HG03159 (cell line): ENCODE data around the gene NDUFS1.
"Not testable (repeated sequence)": the region's sequence is repeated elsewhere in the genome, so short reads cannot be mapped to it uniquely, and the experiment has no call there.

Experiments
- ATAC-seq: cut with Tn5 transposase; IDR thresholded peaks from one replicate; pipeline ENCODE4 v1.9.1; 2021; ENCODE audit warnings: mild to moderate bottlenecking, moderate library complexity; ENCODE audit not compliant: unreplicated experiment

The NDUFS1 gene

DNA sequence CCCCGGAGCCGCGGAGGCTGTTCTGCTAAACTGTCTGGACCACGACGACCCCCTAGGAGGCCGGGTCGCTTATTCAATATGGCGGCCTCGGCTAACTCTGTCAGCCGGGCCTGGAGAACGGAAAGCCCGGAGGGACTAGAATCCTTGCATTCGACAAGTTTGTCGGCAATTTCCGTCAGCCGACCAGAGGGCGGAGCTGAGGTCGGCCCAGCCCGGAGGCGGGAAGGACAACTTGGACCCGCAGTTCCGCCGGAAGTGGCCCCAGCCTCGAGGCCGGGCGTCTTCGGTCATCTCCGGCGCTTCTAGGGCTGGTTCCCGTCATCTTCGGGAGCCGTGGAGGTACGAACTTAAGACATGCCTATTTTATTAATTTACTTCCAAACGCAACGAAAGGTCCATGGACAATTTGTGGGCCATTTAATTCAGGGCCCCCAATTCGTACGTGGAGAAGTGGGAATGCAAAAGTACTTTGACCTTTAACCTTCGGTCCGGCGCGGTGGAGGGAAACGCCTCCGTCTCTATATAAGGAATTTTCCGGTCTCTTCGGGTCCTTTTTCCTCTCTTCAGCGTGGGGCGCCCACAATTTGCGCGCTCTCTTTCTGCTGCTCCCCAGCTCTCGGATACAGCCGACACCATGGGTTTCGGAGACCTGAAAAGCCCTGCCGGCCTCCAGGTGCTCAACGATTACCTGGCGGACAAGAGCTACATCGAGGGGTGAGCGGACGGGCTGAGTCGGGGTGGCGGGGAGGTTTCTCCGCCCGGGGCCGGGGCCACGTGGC, at the start of gene NDUFS1, which contains the start of gene EEF1B2:
NDUFS1 (minus strand) TSS at position 99 of the 779 bp plus-strand sequence. CDS start 5,766 bp downstream, outside the sequence.
EEF1B2 (plus strand) TSS at position 550 of the 779 bp plus-strand sequence; CDS start at position 635, 85 bp downstream.
- ATAC-seq, result peak; percentile 92

DNA sequence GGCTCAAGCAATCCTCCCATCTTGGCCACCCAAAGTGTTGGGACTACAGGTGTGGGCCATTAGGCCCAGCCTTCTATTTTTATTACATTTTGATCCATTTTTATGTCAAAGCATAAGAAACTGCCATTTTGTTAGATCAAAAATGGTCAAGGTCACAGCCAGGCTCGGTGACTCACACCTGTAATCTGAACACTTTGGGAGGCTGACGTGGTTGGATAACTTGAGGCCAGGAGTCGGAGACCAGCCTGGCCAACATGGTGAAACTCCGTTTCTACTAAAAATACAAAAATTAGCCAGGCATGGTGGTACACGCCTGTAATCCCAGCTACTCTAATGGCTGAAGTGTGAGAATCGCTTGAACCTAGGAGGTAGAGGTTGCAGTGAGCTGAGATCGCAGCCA, 49.7 kb upstream of the NDUFS1 start:
- no peak for ATAC-seq

DNA sequence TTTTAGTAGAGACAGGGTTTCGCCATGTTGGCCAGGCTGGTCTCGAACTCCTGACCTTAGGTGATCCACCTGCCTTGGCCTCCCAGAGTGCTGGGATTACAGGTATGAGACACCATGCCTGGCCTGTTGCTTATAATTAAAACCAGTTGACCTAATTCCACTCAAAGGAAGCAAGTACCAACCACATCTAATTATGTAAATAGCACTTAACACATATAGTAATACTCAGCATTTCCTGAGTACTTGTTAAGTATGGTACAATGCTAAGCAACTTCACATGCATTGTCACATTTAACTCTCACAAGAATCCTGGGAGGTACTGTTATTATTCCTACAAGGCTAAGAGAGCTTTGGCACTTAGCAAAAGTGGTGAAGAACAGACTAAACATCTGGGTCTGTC, 48.1 kb upstream of the NDUFS1 start:
- not testable (repeated sequence) for ATAC-seq

GRCh38 chr2:206204710-206205109, 45.5 kb upstream of the NDUFS1 start:
- no peak for ATAC-seq

- ATAC-seq, result no peak
Measured at GRCh38 chr2:206203331-206203730, 44.1 kb upstream of the NDUFS1 start.

DNA sequence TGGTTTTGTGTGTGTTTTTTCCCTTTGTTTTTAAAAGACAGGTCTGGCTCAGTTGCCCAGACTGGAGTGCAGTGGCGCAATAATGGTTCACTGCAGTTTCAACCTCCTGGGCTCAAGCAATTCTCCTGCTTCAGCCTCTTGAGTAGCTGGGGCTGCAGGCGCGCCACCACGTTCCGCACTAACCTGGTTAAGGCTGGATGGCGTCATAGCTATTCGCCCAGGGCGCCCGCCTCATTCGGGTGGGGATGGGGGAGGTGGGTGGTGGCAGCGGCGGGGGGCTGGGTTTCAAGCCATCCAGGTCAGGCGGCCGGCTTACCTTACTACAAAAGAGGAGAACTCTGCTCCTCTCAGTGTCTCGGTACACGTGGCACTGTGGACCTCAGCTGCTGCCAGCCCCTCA, 43.2 kb upstream of the NDUFS1 start:
- no peak for ATAC-seq

GRCh38 chr2:206201075-206201848, 42.0 kb upstream of the NDUFS1 start:
- ATAC-seq, result no peak

GRCh38 chr2:206198677-206199076, 39.4 kb upstream of the NDUFS1 start:
- ATAC-seq, result no peak

DNA sequence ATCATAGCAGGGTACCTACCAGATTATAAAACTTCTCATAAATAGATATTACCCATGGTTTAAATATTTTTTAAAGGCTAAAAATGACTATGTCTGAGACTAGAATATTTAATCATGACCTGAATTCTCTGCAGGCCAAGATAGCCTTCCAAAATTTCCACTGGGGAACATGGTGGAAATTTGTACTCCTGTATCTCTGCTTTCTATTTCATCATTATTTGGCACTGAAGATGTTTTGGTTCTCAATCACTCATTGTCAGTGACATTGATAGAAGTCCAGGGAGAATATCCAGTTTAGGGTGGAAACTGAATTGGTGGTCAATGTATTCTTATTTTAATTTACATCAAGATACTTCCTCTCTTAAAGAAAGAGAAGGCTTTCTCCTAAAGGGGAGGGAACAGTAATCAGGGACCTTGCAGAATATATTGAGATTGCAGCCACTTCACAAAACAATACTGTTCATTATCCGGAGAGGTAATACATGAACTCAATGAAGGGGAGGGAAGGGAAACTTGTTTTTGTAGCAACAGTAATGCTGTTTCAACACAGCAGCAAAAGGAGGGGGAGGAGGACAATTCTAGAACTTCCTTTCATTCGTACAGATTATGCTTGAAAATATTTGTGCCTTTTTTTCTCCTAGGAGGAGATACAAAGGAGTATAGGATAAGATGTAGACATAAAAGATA, 34.6 kb upstream of the NDUFS1 start:
- no peak for ATAC-seq

DNA sequence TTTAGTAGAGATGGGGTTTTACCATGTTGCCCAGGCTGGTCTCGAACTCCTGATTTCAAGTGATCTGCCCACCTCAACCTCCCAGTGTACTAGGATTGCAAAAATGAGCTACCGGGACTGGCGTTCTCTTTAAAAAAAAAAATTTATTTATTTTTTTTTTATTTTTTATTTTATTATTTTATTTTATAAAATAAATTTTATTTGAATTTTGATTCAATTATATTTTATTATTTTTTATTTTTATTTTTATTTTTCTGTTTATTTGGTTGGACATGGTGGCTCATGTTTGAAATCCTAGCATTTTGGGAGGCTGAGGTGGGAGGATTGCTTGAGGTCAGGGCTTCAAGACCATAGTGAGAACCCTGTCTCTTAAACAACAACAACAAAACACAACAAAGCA, 32.9 kb upstream of the NDUFS1 start:
- no peak for ATAC-seq

DNA sequence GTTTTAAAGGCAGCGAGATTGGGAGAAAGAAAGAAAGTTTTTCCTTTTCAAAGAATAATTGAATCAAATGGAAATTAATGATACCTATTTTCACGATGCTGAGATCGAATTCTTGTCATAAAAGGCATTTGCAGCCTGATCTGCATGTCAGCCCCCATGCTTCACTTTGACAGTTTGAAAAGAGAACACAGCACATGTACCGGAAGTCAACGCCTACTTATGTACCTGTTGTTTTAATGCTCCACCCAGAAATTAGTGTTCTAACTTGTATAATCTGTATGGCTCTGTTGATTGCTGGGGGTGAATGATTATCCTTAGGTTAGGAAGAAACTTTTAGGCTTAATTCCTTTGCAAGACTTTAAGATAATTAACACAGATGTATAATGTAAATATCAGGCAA, 31.4 kb upstream of the NDUFS1 start:
- ATAC-seq, result no peak

DNA sequence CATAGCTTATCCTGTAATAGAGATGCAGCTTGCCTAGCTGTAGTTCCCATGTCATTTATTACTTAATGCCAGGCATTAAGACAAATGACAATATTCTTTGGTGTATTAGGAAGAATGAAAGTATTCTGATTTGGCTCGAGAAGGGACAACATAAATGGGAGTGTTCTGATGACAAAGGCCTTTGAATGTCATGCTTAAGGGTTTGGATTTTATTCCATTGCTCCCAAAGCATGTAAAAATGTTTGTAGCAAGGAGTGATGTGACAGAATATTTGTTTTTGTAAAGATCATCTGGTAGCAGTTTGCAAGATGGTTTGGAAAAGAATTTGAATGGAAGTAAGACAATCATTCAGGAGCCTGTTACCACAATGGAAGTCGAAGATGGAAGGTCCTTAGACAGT, 30.9 kb upstream of the NDUFS1 start:
- no peak for ATAC-seq

- ATAC-seq, result no peak
Measured at GRCh38 chr2:206189691-206190090, 30.4 kb upstream of the NDUFS1 start.

DNA sequence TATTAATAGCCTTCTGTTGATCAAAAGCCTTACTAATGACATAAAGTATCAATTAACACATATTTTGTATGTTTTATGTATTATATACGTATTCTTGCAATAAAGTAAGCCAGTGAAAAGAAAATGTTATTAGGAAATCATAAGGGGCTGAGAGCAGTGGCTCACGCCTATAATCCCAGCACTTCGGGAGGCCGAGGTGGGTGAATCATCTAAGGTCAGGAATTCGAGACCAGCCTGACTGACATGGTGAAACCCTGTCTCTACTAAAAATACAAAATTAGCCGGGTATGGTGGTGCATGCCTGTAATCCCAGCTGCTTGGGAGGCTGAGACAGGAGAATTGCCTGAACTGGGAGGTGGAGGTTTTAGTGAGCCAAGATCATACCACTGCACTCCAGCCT, 22.3 kb upstream of the NDUFS1 start:
- ATAC-seq, result not testable (repeated sequence)

- no peak for ATAC-seq
Measured at GRCh38 chr2:206176901-206177300, 17.7 kb upstream of the NDUFS1 start.

GRCh38 chr2:206176121-206176520, 16.9 kb upstream of the NDUFS1 start:
- ATAC-seq, result no peak

DNA sequence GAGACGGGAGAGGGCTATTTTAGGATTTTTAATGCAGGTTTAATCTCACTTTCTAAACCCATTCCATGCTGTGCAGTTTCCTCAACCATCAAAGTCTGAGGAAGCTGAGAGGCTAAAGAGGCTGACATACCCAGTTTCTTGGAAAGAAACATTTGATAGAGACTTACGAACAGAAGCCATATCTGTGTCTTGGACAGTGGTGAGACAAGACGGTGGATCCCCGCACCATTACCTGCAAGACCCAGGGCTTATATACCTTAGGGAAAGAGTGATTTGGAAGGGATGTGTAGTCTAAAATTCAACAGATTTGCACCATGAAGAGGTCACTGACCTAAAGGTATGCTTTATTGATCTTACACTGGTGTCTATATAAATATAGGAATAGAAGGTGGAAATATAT, 13.9 kb upstream of the NDUFS1 start:
- no peak for ATAC-seq

GRCh38 chr2:206171624-206172397, 12.6 kb upstream of the NDUFS1 start:
- ATAC-seq, result not testable (repeated sequence)

- ATAC-seq, result not testable (repeated sequence)
Measured at GRCh38 chr2:206168230-206168629, 9.0 kb upstream of the NDUFS1 start.

- ATAC-seq, result no peak
Measured at GRCh38 chr2:206164261-206164862, 5.1 kb upstream of the NDUFS1 start.
